Measurements from ENCODE around the gene SPAG9.
A peak's percentile ranks its signal among the peaks of the same experiment; 100 is the strongest.

The SPAG9 gene, protein sequence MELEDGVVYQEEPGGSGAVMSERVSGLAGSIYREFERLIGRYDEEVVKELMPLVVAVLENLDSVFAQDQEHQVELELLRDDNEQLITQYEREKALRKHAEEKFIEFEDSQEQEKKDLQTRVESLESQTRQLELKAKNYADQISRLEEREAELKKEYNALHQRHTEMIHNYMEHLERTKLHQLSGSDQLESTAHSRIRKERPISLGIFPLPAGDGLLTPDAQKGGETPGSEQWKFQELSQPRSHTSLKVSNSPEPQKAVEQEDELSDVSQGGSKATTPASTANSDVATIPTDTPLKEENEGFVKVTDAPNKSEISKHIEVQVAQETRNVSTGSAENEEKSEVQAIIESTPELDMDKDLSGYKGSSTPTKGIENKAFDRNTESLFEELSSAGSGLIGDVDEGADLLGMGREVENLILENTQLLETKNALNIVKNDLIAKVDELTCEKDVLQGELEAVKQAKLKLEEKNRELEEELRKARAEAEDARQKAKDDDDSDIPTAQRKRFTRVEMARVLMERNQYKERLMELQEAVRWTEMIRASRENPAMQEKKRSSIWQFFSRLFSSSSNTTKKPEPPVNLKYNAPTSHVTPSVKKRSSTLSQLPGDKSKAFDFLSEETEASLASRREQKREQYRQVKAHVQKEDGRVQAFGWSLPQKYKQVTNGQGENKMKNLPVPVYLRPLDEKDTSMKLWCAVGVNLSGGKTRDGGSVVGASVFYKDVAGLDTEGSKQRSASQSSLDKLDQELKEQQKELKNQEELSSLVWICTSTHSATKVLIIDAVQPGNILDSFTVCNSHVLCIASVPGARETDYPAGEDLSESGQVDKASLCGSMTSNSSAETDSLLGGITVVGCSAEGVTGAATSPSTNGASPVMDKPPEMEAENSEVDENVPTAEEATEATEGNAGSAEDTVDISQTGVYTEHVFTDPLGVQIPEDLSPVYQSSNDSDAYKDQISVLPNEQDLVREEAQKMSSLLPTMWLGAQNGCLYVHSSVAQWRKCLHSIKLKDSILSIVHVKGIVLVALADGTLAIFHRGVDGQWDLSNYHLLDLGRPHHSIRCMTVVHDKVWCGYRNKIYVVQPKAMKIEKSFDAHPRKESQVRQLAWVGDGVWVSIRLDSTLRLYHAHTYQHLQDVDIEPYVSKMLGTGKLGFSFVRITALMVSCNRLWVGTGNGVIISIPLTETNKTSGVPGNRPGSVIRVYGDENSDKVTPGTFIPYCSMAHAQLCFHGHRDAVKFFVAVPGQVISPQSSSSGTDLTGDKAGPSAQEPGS (N-terminal part only)

DNA sequence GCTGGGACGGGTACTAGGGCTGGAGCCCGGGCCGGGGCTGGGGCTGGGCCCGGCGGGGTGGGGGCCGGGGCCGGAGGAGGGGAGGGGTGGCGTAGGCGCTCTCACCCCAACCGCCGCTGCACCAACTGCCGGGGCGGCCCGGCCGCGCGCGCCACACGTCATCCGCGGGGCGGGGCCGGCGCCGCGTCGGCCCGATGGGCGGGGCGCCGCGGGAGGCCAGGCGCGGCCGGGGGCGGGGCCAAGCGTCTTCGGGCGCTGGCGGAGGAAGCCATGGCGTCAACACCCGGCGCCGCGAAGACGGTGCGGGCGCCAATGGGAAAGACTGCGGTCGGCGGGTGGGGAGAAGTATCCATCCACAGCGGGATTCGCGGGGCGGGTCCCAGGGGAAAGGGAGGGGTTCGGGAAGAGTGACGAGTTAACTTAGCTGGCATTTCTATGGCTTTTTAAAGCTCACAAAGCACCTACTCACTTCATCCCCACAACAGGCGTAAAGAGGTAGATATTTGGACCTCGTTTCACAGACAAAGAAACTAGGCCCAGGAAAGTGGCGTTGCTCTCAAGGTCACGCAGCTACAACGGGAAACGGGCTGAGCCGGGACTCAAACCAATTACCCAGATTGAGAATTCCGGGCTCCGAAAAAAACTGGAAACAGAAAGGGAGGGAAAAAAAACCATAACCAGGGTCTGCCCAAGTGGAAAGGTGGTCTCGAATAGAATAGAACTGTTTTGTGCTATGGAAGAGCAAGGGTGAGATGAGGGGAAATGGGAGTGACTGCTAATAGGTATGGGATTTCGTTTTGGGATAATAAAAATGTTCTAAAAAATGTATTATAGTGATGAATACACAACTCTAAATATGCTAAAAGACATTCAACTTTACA is at the start of gene SPAG9:
Gene SPAG9, minus strand, starts transcription at position 130 of the 881 bp plus-strand sequence. CDS start 212 bp downstream, outside the sequence.
- peak; percentile 86 for DNase-seq

DNA sequence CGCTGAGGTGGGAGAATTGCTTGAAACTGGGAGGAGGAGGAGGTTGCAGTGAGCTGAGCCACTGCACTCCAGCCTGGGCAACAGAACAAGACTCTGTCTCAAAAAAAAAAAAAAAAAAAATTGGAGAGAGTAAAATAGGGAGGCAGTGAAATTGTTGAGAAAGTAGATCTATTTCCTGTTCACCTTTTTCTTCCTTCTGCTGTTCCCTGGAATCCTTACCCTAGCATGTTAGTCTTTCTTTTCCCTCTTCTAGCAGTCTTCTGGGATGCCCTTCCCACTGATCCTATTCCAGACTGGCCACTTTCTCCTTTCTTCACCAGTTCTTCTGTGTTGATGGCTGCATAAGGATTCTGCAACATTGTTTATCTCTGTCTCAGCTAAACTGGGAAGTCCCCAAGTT is 48.7 kb upstream of the SPAG9 start:
- no peak for DNase-seq

DNA sequence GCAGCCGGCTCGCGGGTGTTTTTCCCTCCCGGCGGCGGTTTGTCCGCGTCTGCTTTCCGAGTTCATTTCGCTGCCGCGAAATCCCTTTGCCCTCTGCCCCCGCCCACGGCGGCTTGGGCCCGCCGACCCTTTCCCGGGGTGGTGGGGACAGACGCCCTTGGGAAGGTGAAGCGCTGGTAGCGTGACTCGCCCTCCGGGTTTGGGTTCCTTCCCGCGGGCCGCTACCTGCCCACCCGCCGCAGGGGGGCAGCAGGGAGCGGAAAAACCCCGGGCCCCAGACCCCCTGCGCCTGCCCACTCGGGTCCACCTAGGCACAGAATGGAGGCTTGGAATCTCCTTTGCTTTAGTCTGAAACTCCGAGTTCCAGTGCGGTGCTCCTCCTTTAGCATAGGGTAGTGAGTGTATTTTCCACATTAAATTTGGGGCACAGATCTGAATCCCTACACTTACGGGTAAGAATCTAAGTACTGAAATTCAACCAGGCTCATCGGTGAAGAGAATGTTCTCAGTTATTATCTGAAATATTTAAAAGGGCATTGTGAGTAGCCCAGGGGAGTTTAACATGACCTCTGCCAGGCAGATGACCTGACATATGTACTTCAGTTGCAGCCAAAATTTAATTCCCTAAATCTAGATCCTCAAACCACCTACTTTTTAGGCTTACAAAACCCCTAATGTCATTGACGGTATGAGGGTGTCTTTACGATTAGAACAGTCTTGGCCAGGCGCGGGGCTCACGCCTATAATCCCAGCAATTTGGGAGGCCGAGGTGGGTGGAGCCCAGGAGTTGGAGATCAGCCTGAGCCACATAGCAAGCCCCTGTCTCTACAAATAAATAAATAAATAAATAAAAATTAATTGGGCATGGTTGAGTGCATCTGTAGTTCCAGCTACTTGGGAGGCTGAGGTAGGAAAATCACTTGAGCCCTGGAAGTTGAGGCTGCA is 46.6 kb upstream of the SPAG9 start:
- DNase-seq: peak; percentile 23

DNA sequence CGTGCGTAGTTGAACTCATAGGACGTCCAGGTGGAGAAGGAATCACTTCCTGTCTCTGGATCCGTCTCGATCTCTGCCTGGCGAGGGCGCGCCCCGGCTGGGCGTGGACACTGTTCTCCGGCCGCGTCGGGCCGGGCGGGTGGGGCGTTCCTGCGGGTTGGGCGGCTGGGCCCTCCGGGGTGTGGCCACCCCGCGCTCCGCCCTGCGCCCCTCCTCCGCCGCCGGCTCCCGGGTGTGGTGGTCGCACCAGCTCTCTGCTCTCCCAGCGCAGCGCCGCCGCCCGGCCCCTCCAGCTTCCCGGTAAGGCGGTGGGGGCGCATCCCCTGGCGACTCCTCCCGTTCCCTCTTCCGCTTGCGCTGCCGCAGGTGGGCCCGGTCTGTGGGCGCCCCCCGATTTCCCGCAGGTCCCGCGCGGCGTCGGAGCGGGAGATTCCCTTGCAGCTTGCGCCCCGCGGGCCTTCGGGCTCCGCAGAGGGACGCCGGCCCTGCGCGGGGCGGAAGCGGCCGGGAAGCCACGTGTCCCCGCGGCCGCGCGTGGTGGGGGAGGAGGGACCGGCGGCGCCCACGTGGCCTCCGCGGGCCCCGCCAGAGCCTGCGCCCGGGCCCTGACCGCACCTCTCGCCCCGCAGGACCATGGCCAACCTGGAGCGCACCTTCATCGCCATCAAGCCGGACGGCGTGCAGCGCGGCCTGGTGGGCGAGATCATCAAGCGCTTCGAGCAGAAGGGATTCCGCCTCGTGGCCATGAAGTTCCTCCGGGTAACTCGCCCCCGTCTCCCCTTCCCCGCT is 45.7 kb upstream of the SPAG9 start, which contains the start of gene NME2:
Gene NME2, plus strand, starts transcription at position 214 of the 789 bp plus-strand sequence. Its CDS starts 420 bp downstream, at position 634.
- peak; percentile 25 for DNase-seq

DNA sequence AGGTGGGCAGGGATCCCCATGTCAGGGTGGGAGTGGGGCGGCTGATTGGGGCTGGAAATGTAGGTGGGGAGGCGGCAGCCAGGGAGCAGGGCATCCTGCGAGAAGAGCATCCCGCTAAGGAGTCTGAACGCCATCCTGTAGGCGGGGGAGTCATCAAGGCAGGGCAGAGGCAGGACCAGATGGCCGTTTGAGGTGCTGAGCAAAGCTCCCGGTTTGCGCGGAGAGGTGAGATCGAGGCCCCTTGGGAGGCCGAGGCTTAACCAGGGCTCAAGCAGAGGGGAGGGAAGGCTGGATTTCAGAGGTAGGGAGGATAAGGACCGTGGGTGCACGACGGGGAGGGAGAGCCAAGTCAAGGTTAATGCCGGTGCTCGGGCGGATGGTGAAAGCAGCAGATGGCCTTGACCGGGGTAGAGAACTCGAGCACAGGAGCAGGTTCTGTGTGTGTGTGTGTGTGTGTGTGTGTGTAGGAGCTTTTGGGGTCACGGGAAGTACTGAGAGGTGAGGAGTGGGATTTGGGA is 45.1 kb upstream of the SPAG9 start:
- DNase-seq: peak; percentile 25

DNA sequence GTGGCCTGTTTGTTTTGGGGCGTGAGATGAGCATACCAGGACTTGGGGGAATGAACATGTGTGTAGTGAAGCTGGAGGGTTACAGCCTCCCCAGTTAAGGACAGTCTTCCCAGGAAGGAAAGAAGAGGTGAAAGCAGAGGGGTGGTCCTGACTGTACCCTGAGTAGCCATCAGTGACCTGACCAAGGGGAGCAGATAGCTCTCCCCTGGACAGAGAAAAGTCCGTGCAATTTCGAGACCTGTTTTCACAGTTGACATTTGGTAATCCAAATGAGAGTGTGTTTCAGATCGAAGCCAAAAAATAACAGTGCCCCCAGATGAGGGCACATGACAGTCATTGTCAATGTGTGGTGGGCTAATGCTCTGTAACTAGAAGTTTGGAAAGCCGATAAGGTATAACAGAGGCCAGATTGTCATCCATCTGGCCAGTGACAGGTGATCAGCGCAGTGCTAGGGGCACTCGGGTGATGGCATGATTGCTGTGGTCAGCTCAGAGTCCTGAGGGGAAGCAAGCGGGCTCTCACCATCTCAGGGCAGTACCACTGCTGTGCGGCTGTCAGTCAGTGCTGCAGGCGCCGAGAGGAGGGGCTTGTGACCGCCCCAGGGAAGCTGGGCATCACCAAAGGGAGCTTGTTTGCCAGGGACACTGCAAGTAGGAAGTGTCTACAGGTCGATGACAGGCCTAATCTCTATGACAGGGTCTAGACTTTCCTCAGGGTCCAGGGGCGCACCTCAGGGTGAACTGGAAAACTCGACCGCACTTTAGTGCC is 44.4 kb upstream of the SPAG9 start:
- peak; percentile 8 for DNase-seq

DNA sequence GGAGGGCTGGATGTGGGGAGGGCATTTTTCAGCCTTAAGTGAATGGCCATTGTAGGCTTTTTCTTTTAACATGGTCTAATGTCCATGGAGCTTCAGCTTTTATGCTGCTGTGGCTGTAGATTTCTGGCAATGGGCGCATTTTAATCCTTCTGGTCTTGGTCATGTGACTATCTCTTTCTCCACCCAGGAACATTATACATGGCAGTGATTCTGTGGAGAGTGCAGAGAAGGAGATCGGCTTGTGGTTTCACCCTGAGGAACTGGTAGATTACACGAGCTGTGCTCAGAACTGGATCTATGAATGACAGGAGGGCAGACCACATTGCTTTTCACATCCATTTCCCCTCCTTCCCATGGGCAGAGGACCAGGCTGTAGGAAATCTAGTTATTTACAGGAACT is 40.9 kb upstream of the SPAG9 start:
- no peak for DNase-seq

DNA sequence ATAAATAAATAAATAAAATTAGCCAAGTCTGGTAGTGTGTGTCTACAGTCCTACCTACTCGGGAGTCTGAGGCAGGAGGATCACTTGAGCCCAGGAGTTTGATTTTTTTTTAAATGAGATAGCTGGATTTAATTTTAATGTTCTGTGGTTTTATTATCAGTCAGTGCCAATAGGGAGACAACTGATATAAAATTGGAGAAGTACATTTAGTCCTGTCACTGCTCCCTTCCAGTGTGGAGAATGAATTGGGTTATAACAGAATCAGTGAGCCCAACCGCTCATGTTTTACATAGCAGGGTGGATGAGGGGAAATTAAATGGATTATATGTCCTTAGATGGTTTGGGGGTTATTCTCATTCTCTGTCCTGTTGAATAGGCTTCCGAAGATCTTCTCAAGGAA is 38.9 kb upstream of the SPAG9 start:
- no peak for DNase-seq

DNA sequence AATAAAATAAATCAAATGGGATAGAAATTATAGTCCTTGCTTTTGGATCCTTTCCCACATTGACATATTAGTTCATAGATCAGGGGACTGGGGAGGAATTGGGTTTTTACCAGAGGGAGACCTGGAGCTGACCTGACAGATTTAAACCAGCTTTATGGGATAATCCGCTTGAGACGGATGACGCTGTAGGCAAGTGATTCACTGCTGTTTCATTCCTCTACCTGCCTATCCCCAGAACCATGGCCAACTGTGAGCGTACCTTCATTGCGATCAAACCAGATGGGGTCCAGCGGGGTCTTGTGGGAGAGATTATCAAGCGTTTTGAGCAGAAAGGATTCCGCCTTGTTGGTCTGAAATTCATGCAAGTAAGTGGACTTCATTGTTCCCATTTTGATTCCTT is 34.7 kb upstream of the SPAG9 start:
- DNase-seq: no peak

DNA sequence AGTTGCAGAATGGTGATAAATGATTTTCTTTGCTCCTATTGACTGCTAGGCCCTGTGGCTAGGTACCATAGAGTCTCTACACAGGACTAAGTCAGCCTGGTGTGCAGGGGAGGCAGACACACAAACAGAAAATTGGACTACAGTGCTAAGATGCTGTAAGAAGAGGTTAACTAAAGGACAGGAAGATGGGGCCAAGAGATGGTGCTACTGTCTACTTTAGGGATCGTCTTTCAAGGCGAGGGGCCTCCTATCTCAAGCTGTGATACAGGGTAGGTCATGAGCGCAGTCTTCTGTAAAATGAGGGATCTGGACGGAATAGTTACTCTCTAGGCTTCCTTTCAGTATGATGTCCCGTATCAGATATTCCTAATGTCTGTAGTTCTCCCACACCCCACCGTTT is 33.5 kb upstream of the SPAG9 start:
- DNase-seq: no peak

DNA sequence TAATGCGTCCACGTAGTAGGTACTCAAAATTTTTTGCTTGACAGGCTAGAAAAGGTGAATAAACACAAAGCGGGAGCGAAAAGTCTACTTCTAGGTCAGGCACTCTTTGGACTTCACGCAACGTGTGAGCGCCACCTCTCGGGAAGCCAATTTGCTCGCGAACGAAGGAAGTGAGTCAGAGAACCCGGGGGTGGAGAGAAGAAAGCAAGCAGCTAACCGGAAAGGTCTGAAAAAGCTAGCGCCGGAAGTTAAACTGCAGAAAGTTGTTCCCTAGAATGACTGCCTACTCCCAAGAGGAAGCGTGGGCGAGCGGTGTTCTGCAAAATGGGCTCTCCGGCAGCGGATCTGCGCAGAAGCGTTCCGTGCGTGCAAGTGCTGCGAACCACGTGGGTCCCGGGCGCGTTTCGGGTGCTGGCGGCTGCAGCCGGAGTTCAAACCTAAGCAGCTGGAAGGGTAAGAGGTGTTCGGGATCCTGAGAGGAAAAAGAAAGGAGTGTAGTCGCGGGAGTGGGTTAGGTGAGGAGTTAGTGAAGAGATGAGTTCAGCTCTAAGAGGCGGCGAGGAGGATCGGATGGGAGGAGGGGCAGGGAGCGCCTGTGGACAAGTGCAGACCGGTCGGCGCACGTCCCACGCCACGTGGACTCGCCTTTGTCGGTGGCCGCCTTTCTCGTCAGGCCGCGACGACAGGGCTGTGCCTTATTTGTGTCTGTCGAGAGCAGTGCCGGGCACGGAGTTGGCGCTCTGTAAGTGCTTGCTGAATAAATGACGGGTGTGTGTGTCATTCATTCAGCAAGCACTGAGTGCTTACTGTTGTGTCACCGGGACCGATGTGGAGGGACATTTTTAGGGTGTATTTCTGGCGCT is 32.8 kb upstream of the SPAG9 start, which contains the start of gene NME1:
Gene NME1, plus strand, starts transcription at position 350 of the 863 bp plus-strand sequence. CDS start 2,096 bp downstream, outside the sequence.
- peak; percentile 98 for DNase-seq

DNA sequence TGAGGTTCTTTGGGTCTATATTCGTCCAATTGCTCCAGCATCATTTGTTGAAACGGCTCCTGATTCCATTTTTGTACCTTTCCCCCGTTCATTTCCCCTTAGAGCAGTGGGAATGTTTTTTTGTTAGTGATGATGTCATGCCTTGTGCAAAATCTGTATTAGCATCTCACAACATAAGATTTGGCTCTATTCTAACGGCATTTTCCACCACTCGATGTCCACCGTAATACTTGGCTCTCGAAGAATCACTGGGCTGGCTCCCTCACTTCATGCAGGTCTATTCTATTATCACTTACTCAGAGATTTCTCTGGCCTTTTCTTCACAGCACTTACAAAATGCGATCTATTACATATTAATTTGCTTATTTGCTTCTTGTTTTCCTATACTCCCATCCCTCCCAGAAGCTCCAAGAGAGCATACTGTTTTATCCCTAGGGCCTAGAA is 32.1 kb upstream of the SPAG9 start:
- DNase-seq: peak; percentile 62

DNA sequence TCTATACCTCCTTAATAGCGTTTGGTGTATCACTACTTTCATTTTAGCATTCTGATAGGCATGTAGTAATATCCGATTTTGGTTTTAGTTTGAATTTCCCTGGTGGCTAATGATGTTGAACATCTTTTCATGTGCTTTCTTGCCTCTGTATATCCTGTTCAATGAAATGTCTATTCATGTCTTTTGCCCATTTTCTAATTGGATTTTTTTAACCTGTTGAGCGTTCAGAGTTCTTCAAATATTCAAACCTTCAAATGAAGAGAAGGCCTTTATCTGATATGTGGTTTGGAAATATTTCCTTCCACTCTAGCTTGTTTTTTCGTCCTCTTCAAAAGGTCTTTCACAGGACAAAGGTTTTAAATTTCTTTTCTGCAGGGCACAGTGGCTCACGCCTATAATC is 30.3 kb upstream of the SPAG9 start:
- no peak for DNase-seq

DNA sequence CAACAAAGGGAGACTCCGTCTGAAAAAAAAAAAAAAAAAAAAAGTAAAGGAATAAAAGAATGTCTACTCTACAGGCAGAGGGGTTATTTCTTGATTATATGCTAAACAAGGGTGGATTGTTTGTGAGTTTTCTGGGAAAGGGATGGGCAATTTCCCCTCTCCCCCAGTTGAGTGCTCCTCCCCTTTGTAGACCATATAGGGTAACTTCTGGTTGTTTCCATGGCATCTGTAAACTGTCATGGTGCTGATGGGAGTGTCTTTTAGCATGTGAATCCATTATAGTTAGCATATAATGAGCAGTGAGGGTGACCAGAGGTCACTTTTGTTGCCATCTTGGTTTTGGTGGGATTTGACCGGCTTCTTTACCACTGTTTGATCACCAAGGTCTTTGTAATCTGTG is 28.5 kb upstream of the SPAG9 start:
- no peak for DNase-seq

DNA sequence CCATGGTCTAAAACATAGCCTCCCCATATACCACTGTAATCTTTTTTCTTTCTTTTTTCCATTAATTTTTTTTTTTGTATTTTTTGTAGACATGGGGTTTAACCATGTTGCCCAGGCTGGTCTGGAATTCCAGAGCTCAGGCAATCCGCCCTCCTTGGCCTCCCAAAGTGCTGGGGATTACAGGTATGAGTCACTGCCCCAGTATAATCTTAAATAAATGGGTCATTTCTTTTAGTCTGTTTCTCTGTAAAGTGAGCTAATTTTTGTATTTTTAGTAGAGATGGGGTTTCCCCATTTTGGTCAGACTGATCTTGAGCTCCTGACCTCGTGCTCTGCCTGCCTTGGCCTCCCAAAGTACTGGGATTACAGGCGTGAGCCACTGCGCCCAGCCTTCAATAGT is 27.0 kb upstream of the SPAG9 start:
- no peak for DNase-seq

DNA sequence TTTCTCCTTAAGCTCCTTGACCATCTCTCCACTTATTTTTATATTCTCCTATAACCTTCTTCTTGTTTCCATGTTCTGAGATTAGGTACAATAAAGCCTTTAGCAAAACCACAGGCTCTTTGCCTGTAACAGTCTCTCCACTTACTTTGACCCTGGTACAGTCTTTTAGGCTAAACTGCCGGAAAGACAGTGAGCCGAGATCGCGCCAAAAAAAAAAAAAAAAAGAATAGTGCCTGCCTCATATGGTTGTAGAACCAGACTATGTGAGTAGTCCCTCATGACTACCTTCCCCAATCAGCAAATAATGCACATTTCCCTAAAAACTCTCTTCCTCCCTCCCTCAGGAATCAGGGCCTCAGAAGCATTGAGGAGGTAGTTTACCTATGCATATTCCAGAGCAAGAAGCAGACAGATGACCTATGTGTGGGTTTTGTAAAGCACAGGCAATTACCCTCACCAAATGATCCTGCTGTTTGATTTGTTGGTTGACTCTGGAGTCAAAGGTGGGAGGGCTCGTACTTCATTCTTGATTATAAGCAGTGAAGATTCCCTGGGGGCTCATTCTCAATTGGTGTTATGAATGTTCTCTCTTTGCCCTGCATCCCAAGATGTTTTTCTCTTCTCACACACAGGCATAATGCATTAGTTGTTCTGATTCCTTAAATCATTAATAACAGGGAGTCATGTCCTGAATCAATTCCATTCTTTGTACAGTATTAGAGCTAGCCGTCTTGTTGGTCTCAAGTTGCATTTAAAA is 23.8 kb upstream of the SPAG9 start:
- DNase-seq: no peak

DNA sequence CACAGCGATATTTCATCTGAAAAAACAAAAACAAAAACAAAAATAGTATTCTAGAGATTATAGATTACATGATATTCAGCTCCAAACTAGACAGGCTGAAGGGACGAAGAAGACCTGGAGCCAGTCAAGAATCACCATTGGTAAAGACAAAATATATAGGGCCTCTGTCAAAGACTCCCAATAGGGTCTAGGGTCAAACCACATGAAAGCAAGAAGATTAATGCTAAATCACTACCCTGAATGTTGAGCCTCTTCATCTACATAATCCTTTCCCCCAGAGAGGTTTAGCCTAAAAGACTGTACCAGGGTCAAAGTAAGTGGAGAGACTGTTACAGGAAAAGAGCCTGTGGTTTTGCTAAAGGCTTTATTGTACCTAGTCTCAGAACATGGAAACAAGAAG is 21.9 kb upstream of the SPAG9 start:
- no peak for DNase-seq
